HG03103 (cell line): ENCODE measurements around the gene HSF4.

Source experiments
- ATAC-seq: cut with Tn5 transposase; IDR thresholded peaks from one replicate; pipeline ENCODE4 v1.9.1; 2021; ENCODE audit warnings: low read depth; ENCODE audit not compliant: unreplicated experiment

Gene HSF4

DNA sequence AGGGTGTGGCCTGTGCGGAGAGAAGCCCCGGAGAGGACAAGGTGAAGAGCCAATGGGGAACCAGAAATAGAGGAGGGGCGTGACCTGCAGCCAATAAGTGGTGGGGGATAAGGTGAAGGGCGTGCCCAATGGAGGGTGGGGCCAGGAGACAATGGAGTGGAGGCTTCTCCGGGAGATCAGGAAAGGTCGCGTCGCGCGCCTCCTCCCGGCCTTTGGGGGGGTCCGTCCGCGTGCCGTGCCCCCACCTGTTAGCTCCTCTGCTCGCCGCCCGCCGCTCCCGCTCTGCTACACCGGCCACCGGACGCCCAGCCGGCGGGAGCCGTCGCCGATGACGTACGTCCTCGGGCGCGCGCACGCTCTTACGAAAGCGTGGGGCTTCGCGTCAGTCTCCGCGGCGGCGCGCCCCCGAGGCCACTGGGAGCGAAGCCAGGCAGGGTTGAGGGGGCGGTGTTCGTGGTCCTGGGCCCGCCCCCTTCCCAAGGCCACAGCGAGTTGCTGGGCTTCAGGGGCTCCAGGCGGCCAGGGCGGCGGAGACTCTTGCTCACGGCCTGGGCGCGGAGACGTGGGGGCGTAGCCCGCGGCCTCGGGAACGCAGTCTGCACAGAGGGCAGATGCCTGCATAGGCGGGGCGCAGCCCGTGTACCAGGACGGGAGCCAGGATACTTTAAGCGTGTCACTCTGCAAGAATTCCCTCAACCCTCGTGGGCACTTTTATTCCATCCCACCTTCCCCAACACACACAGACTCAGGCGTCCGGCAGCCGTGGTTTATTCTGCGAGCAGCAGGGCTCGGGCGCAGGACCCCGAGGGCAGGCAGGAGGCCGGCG, 19.3 kb downstream of the HSF4 start, which contains the start of gene MATCAP1:
Gene MATCAP1 (minus strand): TSS at position 337 of the 826 bp plus-strand sequence. CDS start 3,353 bp downstream, outside the sequence.
- peak; percentile 89 for ATAC-seq

DNA sequence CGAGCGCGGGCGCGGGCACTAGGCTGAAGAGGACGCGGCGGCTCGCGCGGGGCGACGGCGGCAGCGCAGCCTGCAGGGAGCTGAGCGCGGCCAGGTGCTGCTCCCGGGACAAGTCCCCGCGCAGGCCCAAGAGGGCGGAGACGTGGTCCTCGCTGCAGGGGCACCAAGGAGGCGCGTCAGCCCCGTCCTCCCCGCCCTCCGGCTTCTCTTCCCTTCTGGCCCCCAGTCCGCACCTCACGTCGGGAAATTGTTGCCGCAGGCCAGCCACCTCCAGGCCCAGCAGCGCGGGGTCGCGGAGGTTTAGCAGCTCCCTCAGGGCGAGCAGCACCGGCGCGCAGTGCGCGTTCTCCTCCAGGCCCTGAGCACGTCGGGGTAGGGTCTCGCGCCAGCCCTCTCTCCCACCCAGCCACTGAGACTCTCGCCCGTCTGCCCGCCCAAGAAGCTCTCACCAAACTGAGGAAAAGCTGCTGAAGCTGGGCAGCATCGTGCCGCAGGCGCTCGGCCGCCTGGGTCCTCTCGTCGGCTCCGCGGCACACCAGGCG, 20.0 kb downstream of the HSF4 start:
- no peak for ATAC-seq

DNA sequence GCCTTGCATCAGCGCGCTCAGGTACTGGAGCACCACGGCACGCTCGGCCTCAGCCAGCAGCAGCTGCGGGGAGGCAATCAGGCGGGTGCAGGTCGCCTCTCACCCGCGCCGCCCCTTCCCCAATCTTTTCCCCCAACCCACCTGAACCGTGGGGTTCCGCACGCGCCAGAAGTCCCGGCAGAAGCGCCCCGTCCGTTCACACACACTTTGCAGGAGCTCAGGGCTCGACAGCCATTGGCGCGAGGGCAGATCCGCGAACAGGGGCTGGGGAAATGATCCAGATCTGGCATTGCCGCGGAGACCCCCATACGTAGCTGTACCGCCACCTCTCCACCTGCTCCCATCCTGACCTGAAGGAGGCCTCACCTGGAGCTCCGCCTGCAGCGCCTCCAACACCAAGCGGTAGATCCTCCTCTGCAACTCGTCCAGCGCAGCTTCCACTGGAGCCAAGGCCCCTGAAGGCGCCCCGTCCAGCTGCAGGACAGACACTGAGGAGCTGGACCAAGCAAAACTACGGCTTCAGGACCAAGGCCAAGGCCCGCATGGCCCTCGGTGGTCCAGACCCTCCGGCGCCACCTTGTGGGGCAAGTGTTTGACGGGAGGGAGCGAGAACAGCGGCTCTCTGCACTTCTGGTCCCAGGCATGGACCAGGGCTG, 20.6 kb downstream of the HSF4 start:
- ATAC-seq, result no peak

DNA sequence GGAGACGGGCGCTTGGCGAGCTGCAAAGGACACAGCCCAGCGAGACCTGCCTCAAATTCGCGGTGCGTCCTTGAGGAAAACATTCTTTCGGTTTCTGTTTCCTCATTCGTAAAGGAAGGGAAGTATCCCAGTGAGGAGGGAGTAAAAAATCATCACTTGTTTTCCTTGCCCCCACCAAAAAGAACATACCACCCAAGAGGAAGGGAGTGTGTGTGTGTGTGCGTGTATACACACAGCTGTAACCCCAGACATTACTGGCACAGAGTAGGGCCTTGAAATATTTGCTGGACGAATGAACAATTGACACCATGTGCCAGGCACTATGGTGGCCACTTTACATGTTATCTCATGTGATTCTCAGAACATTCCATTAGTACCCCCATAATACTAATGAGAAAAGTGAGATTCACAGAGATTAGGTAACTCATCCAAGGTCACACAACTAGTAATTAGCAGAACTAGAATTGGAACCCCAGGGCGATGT, 21.1 kb downstream of the HSF4 start:
- ATAC-seq, result no peak

DNA sequence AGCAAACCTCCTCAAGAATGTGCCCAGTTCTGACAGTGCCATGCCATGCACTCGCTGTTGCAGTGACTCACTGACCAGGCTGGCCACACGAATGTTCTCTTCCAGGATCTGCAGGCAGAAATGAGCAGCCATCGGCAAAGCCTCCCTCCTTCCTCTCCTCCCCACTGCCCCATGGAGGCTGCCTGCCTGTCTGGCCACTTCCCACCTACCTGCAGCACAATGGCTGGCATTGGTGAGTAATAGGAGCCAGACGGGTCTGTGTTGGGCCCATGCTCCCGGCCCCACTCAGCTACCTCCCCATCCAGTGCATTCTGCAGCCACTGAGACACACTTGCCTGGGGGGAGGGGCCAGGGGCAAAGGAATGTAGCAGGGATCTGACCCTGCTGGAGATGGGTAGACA, 22.0 kb downstream of the HSF4 start:
- no peak for ATAC-seq

GRCh38 chr16:67187175-67187890, 22.8 kb downstream of the HSF4 start:
- ATAC-seq, result no peak

DNA sequence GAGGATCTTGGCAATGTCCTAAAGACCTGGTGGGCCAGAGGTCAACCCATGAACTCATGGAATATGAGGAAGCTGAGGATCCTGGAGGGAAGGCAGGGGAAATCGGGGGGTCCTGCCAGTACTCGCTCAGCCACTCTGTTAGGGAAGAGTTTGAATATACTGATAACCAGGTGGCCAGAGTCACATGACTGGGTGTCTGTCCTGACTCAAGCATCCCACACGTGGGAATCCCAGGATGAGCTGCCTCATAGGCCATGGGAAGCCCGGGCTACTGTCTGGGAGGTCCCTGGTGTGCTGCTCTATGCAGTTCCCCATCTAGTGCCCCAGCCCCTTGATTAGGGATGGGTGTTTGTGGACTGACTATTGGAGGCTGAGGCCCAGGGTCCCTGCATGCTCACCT, 23.8 kb downstream of the HSF4 start:
- ATAC-seq, result no peak

DNA sequence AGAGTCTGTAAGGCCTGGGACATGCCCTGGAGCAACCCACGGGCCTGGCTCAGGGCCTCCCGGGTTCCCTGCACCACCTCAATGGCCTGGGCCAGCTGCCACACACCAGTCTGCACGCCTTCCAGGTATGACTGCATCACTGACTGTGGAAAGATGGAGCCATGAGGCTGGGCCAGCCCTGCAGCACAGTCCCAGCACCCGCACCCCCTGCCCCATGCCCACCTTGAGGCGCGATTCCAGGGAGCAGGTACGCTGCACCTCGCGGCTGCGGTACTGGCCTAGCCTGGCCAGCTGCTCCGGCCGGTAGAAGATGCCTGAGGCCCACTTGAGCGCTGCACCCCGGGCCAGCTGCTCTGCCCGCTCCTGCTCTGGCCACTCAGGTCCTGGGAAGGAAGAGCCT, 24.3 kb downstream of the HSF4 start:
- ATAC-seq, result no peak

DNA sequence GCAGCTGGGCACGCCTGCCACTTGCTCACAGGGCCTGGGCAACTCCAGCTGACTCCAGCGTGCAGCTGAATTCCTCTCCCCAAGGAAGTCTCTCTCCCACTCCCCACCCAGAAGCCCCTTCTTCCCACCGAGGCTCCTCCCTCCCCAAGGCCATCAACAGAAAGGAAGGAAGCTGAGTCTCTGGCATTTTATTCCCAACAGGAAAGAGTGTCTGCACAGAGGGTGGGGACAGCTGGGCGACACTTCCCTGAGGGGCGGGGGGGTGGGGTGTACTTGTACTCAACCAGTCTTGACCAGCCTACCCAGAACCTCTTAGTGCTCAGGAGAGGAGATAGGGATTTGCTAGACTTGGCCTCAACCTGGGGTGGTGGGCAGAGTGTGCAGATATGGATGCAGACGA, 25.5 kb downstream of the HSF4 start, which contains the start of gene EXOC3L1:
Gene EXOC3L1 (minus strand): TSS at position 96 of the 400 bp plus-strand sequence. CDS start 460 bp downstream, outside the sequence.
- no peak for ATAC-seq

GRCh38 chr16:67190448-67191399, 26.2 kb downstream of the HSF4 start:
- ATAC-seq, result no peak

DNA sequence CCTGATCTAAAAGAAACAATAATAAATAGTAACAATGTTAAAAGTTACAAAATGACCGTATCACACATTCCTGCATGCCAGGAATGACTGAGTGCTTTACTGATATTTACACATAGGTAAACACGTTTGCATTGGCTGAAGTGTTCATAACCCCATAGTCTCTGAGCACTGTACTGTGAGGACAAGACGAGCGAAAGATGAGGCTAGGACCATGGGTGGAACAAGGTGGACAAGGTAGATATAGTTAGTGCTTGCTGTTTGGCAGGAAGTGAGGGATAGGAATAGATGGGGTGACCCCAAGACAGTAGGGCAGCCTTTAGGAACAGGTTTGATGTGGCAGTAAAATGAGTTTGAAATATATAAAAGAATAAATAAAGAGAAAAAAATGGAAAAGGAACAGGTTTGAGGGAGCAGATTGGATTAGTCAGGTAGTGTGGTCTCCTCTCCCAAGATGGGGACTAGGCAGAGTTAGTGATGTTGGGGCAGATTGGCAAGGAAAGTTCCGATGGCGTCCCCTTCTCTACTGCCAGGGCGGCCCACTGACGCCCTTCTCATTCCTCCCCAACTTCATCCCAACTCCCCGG, 27.0 kb downstream of the HSF4 start:
- ATAC-seq, result no peak

GRCh38 chr16:67191995-67192681, 27.6 kb downstream of the HSF4 start, which contains the start of gene E2F4:
Gene E2F4, plus strand, starts transcription at chr16:67192155. Its CDS starts 73 bp downstream, at chr16:67192228.
- ATAC-seq, result peak; percentile 85

- no peak for ATAC-seq
Observed at GRCh38 chr16:67192781-67193361, 28.3 kb downstream of the HSF4 start.

GRCh38 chr16:67193536-67193935, 29.0 kb downstream of the HSF4 start:
- ATAC-seq, result no peak

DNA sequence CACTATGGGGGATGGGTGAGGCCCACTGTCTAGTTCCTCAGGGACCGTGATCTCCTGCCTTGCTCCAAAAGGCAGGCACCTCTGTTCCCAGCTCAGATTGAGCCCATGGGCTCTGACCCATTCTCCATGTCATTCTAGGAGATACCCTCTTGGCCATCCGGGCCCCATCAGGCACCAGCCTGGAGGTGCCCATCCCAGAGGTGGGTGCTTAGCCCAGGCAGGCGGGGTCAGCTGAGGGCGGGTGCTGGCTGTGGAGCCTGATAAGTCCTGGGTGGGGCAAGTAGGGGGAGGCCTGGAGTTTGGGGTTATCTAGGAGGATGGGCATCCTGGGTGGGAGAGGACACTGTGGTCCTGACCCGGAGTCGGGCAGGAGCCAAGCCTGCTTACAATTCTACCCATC, 29.7 kb downstream of the HSF4 start:
- no peak for ATAC-seq

DNA sequence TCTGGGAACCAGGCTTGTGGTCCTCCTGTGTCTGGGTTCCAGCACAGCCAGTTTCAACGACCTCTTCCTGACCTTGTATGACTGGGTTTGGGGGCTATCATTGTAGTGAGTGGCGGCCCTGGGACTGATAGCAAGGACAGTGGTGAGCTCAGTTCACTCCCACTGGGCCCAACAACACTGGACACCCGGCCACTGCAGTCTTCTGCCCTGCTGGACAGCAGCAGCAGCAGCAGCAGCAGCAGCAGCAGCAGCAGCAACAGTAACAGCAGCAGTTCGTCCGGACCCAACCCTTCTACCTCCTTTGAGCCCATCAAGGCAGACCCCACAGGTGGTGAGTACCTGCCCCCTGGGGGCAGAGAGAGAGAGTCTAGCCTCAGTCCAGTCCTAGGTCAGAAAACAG, 31.1 kb downstream of the HSF4 start:
- ATAC-seq, result no peak

GRCh38 chr16:67196881-67197280, 32.3 kb downstream of the HSF4 start:
- no peak for ATAC-seq

DNA sequence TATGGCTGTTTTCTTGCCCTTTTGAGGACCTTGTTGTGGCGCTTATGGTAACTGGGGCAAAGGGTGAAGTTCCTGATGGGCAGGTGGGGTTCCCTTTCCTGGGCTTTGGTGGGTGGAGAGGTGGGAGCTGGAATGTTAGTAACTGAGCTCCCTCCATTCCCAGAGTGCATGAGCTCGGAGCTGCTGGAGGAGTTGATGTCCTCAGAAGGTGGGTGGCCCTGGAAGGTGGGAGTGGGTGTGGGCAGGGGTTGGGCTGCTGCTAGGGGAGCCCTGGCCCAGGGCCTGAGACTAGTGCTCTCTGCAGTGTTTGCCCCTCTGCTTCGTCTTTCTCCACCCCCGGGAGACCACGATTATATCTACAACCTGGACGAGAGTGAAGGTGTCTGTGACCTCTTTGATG, 33.2 kb downstream of the HSF4 start:
- ATAC-seq, result no peak
